Dermis microvascular lymphatic vessel endothelial cell (primary cell): ENCODE data around the gene ORMDL2. TPM values are rescaled to one million over a fixed set of nuclear protein-coding genes. Genes with fewer than 3 reads are reported as not detected.
A peak's percentile ranks its signal among the peaks of the same experiment; 100 is the strongest.

Experiments
- DNase-seq, 2 donors: peaks; one replicate each; pipeline versions ENCODE4 v3.0.0 to v3.0.0-alpha.2; 2010; ENCODE audit warnings: low read depth in 2 of 2
- total RNA-seq: library from RNA; depleted of rRNA; stranded (reverse); fragments of >200 nt; gene quantifications from 2 replicates; pipeline ENCODE4 v1.2.1, GENCODE V29; 2014

The ORMDL2 gene
- total RNA-seq = 25.3 and 26.2 TPM in 2 replicates

GRCh38 chr12:55817345-55818139 lies at the start of gene ORMDL2, which contains the start of gene SARNP:
ORMDL2 (plus strand) TSS chr12:55818041; CDS start chr12:55819000, 959 bp downstream.
SARNP (minus strand) TSS chr12:55817724; CDS start chr12:55817701, 23 bp downstream.
- peak; percentile 100 for DNase-seq

- no peak for DNase-seq
Measured at GRCh38 chr12:55771736-55772135, 46.1 kb upstream of the ORMDL2 start.

- no peak for DNase-seq
Measured at GRCh38 chr12:55777856-55778255, 40.0 kb upstream of the ORMDL2 start.

GRCh38 chr12:55780685-55781084 lies 37.2 kb upstream of the ORMDL2 start:
- no peak for DNase-seq

GRCh38 chr12:55788546-55788945 lies 29.3 kb upstream of the ORMDL2 start:
- no peak for DNase-seq

- no peak for DNase-seq
Measured at GRCh38 chr12:55789171-55789570, 28.7 kb upstream of the ORMDL2 start.

- DNase-seq = no peak
Measured at GRCh38 chr12:55789893-55790292, 27.9 kb upstream of the ORMDL2 start.

GRCh38 chr12:55795950-55796349 lies 21.9 kb upstream of the ORMDL2 start:
- no peak for DNase-seq

- DNase-seq = peak; percentile 45 to 63
Measured at GRCh38 chr12:55797068-55797467, 20.8 kb upstream of the ORMDL2 start.

- no peak for DNase-seq
Measured at GRCh38 chr12:55797550-55797949, 20.3 kb upstream of the ORMDL2 start.

GRCh38 chr12:55806982-55807381 lies 10.9 kb upstream of the ORMDL2 start:
- DNase-seq = no peak

GRCh38 chr12:55809274-55809673 lies 8.6 kb upstream of the ORMDL2 start:
- DNase-seq = no peak

- no peak for DNase-seq
Measured at GRCh38 chr12:55812088-55812487, 5.8 kb upstream of the ORMDL2 start.

GRCh38 chr12:55814257-55814656 lies 3.6 kb upstream of the ORMDL2 start:
- no peak for DNase-seq

GRCh38 chr12:55815473-55815872 lies 2.4 kb upstream of the ORMDL2 start:
- DNase-seq = no peak

- no peak for DNase-seq
Measured at GRCh38 chr12:55816881-55817344, 928 bp upstream of the ORMDL2 start.

GRCh38 chr12:55818140-55818728 lies 393 bp downstream of the ORMDL2 start:
- DNase-seq = peak in 1 of 2 donors; percentile 7

- DNase-seq = no peak
Measured at GRCh38 chr12:55818886-55819285, 1.0 kb downstream of the ORMDL2 start.

- peak in 1 of 2 donors; percentile 35 for DNase-seq
Measured at GRCh38 chr12:55820679-55821078, 2.8 kb downstream of the ORMDL2 start.

GRCh38 chr12:55822228-55822627 lies 4.4 kb downstream of the ORMDL2 start:
- DNase-seq = no peak

GRCh38 chr12:55823419-55823818 lies 5.6 kb downstream of the ORMDL2 start:
- no peak for DNase-seq

- no peak for DNase-seq
Measured at GRCh38 chr12:55824726-55825125, 6.9 kb downstream of the ORMDL2 start.

GRCh38 chr12:55827806-55828205 lies 10.0 kb downstream of the ORMDL2 start:
- no peak for DNase-seq
